HG03378 (cell line): ENCODE results near the gene SNRPE.
A peak's percentile ranks its signal among the peaks of the same experiment; 100 is the strongest.
"Not testable (repeated sequence)": the region's sequence is repeated elsewhere in the genome, so short reads cannot be mapped to it uniquely, and the experiment has no call there.

ENCODE experiments used
- ATAC-seq: cut with Tn5 transposase; IDR thresholded peaks from one replicate; pipeline ENCODE4 v1.9.1; 2021; ENCODE audit warnings: mild to moderate bottlenecking, moderate library complexity; ENCODE audit not compliant: unreplicated experiment

SNRPE gene

DNA sequence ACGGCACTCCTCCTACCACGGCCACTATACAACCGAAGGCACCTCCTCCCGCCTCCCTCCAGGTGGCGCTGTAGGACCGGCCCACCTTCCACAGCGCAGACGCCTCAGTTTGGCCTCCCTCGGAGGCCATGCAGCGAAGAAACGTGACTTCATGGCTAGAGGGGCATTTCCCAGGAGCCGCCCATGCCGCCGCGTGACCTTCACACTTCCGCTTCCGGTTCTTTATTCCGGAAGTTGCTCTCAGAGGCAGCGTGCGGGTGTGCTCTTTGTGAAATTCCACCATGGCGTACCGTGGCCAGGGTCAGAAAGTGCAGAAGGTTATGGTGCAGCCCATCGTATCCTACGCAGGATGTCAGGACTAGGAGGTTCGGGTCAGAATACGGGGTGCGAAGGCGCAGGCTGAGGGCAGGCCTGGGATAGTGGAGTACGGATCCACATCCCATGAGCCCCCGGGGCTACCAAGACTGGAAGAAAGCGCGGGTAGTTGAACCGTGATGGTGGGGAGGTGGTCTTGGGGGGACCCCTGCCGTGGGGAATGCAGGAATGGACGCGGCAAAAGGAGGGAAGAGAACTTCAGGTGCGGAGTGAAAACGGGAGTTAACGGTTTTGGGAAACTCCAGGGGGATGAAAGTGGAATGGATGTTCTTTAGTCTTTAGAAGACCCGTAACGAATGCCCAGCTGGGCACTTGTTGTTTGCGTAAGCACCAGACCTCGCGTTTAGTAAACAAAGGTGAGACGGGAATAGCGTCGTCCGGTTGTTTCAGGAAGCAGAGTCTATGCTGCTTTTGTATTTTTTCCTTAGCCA, at the start of gene SNRPE:
Gene SNRPE (plus strand): TSS at position 221 of the 806 bp plus-strand sequence. CDS start 61 bp downstream, at position 282.
- ATAC-seq: peak; percentile 91

DNA sequence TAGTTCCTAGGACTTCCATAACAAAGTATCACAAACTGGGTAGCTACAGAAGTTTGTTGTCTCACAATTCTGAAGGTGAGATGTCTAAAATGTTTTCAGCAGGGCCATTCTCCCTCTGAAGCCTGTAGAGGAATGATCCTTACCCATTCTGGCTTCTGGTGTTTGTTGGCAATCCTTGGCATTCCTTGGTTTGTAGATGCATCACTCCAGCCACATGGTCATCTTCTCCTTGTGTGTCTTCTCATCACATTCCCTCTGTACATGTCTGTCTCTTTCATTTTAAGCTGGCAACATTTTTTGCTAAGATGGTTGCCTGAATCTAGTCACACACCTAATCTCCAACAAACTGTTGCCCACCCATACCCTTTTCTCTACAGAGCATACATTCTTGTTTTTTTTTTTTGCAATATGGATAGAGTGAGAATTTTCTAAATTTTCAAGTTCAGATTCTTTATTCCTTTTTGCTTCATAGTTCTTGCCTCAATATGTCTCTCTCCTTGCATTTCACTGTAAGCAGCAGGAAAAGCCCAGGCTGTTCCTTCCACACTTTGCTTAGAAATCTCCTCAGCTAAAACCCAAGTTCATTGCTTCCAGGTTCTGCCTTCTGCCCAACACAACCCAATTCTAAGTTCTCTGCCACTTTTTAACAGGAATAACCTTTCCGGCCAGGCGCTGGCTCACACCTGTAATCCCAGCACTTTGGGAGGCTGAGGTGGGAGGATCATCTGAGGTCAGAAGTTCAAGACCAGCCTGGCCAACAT, 47.6 kb upstream of the SNRPE start:
- no peak for ATAC-seq

DNA sequence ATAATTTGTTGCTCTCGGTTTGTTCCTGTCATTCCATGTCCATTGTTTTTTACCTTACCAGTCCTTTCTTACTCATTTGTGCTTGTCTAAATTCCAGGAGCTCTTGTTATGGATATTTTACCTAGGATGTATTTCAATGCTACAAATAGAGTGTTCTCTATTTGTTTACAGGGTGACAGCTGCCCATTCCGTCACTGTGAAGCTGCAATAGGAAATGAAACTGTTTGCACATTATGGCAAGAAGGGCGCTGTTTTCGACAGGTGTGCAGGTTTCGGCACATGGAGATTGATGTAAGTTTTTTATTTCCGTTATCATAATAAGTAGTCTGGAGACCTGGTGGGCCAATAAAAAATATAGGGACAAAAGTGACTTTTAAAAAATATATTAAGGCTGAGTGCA, 43.0 kb upstream of the SNRPE start:
- ATAC-seq: no peak

DNA sequence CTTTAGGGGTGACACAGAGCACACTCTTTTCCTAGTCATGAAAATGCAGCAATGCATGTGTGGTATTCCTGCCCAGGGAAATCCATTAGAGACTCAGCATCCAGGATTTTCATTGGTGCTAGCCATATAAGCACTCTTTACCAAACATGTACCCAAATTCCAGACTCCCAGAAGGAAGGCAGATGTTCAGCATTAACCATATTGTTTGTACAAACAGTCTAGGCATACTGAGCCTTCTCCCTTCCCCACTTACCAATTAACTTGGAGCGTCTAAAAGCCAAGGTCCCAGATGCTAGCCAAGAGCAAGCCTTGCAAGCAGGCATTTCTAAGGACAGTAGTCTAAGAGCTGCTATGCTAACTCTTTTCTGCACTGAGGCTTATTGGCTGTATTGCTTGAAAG, 38.1 kb upstream of the SNRPE start:
- ATAC-seq: no peak

DNA sequence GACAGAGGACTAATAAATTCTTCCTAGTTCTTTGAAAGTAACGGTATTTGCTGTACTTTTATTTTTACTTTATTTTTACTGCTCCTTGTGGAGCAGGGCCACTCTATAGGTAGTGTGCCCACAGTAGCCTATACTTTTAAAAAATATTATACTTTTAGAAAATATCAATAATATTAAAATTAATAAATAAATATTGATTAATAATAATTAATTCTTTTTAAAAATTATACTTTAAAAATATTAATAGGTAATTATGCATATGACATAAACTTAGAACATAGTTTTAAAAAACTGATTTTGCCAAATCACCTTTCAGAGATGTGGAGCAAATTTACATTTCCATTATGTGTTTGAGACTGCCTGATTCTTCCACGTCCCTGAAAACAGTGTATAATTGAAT, 35.2 kb upstream of the SNRPE start:
- ATAC-seq: no peak

DNA sequence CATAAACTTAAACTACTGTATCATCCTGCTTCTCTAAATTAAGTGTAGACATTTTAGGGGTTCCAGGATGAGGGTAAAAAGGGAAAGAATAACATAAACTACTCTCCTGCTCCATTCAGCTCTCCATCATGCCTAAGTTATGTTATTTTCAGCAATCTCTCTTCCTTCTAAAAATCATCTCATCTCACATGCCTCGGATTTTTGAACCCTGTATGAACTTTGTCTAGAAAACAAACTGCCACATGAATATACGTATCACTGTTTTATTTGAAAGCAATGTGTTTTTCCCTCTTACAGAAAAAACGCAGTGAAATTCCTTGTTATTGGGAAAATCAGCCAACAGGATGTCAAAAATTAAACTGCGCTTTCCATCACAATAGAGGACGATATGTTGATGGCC, 33.4 kb upstream of the SNRPE start:
- ATAC-seq: no peak

DNA sequence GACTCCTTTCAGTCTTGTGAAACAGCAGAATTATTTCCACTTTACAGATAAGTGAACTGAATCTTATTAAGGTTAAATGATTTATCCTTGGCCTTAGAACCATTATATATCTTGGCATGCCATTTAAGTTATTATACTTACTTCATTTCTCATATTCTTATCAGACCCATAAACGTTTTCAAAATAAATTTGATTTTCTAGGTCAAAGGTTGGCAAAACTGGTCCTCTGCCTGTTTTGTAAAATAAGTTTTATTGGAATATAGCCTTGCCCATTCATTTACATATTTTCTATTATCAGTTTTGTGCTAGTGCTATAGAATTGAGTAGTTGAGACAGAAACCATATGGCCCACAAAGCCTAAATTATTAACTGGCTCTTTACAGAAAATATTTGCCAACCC, 32.9 kb upstream of the SNRPE start:
- ATAC-seq: no peak

DNA sequence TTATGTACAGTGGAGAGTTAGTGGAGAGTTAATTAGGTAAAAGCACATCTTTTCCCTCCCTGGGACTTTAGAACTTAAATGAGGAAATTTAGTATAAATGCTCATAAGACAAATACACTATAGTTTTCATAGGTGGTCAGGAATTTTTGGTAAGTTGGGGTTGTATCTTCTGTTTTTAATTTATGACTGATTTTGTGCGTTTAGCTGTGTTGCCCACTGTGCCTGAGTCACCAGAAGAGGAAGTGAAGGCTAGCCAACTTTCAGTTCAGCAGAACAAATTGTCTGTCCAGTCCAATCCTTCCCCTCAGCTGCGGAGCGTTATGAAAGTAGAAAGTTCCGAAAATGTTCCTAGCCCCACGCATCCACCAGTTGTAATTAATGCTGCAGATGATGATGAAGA, 32.2 kb upstream of the SNRPE start:
- not testable (repeated sequence) for ATAC-seq

DNA sequence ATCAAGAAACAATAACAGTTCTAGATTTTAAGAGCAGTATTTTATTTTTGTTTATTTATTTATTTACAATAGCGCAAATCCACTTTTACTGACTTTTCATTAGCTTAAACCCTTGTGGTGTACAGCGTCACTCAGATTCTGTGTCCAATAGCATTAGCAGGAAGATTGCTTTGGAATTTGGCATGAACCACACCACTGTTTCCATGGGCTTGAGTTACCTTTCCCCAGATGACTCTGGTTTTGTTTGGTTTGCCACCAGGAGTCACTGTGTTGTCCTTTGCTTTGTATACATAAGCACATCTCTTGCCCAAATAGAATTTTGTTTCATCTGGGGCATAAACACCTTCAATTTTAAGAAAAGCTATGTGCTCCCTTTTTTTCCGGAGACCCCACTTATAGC, 25.9 kb upstream of the SNRPE start:
- no peak for ATAC-seq

DNA sequence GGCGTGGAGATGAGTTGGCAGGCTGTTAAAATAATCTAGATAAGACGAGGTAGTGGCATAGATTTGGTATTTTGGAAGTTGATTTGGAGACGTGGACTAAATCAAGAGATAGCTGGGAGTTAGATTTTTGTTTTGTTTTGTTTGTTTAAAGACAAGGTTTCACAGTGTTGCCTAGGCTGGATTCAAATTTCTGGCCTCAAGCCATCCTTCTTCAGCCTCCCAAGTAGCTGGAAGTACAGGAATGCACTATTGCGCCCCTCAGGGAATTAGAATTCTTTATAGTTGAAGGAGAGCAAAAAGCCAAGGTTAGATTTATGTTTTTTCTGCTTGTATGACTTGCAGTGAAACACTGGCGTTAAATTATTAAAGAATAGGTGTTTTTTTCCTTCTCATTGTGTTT, 22.3 kb upstream of the SNRPE start:
- ATAC-seq: no peak

DNA sequence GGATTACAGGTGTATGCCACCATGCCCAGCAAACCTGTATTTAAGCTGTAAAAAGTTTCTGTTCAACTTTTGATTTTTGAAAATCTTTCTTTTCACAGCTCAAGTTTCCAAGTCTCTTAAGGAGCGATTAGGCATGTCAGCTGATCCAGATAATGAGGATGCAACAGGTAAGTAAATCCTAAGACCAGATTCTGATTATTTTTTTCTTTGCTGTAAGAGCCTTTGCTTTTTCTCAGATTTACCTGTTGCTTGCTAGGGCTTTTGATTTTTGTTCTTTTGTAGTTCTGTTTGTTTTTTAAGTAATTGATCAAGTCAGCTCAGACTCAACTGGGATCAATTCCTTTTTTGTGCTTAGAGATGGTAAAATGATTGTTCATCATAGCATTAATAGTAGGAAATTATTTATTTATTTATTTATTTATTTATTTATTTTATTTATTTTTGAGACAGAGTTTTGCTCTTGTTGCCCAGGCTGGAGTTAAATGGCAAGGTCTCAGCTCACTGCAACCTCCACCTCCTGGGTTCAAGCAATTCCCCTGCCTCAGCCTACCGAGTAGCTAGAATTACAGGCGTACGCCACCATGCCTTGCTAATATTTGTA, 21.1 kb upstream of the SNRPE start:
- no peak for ATAC-seq

DNA sequence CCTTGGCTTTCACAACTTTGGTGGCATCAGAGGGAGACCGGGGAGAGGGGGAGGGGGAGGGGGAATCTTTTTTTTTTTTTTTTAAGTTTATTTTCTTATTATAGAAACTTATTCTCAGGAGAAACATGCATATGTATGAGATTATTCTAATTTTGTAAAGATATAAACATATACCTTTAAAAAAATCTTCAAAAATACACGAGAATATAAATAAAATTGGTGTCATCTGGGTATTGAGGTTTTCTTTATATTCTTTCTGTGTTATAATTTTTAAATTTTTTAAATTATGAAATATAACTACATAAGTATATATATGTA, 18.9 kb upstream of the SNRPE start:
- ATAC-seq: no peak

DNA sequence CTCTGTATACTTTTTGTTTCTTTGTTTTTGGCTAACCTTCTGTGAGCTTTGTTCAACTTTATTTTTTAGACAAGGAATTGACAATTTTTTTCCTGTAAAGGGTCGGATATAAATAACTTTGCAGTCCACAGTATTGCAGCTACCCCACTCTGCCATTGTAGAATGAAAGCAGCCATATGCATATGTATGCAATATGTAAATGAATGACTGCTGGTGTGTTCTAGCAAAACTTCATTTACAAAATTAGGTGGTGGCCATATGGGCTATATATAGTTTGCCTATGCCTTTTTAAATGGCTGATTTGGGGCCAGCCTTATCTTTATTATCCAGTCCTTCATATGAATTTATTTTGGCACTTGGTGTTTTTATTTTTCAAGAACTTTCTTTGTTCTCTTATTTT, 18.0 kb upstream of the SNRPE start:
- ATAC-seq: no peak

DNA sequence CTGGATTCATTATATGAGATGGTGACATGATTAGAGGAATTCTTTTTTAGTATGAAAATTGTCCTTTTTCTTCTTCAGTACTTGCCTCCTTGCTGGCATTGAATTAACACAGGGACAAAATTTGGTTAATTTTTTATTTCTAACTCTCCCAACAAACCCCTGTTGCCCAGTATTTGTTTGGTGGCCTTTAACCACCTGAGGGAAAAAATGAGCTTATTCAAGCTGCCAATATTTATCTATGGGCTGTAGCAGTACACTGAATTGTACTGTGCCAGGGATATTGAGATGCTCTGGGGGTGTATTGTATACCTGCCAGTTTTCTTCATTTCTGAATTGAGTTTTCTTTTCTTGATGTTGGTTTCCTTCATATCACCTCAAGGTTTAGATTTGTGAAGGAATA, 8.3 kb upstream of the SNRPE start:
- not testable (repeated sequence) for ATAC-seq

DNA sequence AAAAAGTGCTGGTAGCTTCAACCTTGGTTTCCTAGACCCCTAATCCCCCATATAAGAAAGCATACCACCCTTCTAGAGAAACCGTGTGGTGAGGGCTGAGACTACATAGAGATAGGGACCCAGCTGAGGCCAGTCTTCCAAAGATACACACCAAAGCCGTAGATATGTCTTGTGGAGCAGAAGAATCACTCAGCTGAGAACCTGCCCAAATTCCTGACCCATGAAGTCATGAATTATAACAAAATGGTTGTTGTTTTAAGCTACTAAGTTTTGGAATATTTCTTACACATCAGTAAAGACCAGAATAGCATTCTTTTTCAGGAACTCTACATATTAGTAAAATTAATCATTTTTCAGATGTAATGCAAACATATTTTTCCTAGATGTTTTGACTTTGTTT, 3.3 kb upstream of the SNRPE start:
- no peak for ATAC-seq

DNA sequence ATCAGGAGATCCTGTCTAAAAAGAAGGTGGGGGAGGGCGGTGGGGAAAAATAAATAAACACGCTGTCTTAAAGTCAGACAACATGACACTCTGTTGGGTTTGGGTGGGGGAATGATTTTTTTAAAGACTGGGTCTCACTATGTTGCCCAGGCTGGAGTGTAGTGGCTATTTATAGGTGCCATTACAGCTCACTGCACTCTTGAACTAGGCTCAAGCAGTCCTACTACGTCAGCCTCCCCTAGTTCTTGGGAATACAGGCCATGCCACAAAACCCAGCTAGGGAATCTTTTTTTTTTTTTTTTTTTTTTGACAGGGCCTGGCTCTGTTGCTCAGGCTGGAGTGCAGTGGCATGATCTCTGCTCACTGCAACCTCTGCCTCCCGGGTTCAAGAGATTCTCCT, 2.4 kb upstream of the SNRPE start:
- ATAC-seq: no peak

DNA sequence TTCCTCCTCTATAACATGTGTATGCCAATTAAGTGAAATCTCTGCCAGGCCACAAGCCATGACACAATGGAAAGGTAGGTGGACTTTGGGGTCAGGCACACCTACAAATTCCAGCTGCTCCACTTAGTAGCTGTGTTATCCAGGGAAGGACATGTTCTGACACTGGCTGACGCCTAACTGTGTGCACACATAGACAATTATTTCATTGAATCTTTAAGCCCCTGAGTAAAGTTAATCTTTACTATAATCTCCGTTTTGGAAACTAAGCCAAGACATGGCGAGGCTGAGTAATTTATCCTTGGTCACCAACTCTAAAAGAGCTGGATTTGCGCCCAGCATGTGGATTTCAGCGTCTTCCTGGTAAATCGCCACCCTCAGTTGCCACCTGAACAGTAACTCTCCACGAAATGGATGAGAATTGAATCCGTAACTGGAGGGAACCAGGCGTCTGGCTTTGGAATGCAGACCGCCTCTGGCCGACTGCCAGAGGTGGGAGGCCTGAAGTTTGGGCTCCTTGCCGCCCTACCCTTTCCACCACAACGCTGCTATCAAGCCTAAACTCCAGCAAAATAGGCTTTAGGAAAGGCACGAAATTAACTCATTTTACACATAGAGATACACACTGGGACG, 888 bp upstream of the SNRPE start:
- ATAC-seq: no peak

DNA sequence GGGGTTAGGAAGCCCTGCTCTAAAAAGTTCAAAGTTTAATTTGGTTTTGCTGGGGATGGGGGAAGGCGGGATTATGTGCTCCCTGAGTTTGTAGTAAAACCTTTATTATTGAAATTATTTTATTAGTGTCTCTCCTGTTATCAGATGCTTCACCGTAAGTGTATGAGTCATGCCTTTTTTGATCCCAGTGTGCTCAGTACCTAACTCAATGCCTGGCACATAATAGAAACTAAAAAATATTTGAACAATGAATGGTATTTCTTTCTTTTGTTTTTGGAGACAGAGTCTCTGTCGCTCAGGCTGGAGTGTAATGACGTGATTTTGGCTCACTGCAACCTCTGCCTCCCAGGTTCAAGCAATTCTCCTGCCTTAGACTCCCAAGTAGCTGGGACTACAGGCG, 6.4 kb downstream of the SNRPE start:
- ATAC-seq: no peak

DNA sequence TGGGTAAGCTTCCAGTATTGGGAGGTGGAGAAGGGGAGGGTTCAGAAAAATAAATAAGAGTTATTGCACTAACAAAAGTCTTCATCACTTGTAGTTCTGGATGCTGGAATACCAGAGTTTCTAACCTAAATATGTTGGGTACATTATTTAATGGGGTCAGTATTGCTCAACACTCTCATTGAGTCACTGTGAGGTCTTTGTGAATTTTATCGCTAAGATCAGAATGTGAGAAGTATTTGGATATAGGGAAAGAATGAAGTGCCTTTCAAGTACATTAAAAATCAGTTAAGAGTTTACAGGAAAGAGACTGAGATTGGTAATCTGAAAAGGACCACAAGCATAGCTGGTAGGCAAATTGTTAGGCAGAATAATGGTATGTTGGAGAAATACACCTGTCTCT, 8.8 kb downstream of the SNRPE start:
- no peak for ATAC-seq

DNA sequence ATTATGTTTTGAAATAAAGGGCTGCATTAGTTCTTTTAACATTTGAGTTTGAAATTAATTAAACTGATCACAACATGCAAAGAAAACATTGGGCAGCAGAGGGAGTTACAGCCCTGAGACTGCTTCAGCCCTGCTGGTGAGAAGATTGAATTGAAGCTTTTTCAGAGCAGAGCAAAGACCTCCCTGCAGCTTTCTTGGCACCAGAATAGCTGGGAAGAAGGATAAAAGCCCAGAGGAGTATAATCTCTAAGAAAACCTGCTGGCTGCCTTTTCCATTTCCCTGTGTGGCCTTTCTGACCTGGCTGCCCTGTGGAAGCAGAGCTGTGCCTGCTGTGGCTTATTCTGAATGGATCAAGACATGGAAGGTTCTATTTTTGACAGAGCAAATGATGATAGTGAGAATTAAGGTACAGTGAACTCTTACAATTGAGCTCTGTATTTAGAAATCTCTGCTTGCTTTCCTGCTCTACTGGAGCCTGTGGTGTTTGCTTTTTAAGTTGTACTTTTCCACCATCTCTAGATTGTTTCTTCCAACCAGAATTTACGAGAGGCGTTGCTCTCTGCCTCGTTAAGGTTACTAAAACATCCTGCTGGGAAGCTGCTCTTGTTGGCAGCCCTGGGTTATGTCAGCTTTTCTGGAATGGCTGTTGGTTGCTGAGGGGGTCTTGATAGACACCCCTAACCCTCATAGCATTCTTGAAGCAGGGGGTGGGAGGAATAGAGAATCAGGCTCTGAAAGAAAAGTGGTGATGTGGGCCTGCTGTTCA, 9.9 kb downstream of the SNRPE start:
- ATAC-seq: no peak

DNA sequence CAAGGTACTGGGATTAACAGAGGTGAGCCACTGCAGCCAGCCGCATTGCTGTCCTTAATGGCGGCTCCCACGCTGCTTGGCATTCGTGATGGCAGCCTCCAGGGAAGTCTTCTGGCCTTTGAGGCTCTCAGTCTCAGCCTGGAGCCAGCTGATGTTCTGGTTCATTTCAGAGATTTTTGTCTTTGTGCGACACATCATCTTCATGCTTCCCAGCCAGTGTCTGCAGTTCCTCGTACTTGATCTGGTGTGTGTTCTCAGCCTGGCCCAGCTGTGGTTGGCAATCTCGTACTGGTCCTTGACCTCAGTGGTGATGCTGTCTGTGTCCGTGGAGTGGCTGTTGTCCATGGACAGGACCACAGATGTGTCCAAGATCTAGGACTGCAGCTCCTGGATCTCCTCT, 11.7 kb downstream of the SNRPE start:
- ATAC-seq: no peak
